ENCODE data around the gene SNRNP35. TPM values are rescaled to one million over a fixed set of nuclear protein-coding genes. Genes with fewer than 3 reads are reported as not detected.
"Not testable (repeated sequence)": the region's sequence is repeated elsewhere in the genome, so short reads cannot be mapped to it uniquely, and the experiment has no call there.

The SNRNP35 gene
- polyA plus RNA-seq (ENCODE audit: insufficient read length in 3 of 3): 10 to 100 TPM; 39.1 to 42.7 (median 40.4) TPM

GRCh38 chr12:123457980-123458779 is at the start of gene SNRNP35:
Gene SNRNP35 (plus strand): TSS chr12:123458139. CDS start chr12:123465541, 7,402 bp downstream.
- DNase-seq (ENCODE audit: low read depth in 3 of 3, low spot score in 2 of 3): peak in 2 of 3 donors; percentile 76 to 78

GRCh38 chr12:123408619-123409018 is 49.3 kb upstream of the SNRNP35 start:
- not testable (repeated sequence) for DNase-seq (ENCODE audit: low read depth in 3 of 3, low spot score in 2 of 3)

- not testable (repeated sequence) for DNase-seq (ENCODE audit: low read depth in 3 of 3, low spot score in 2 of 3)
These were observed 48.5 kb upstream of the SNRNP35 start for GRCh38 chr12:123409284-123410040.

GRCh38 chr12:123410041-123410412 is 47.9 kb upstream of the SNRNP35 start:
- DNase-seq (ENCODE audit: low read depth in 3 of 3, low spot score in 2 of 3): no peak

- no peak for DNase-seq (ENCODE audit: low read depth in 3 of 3, low spot score in 2 of 3)
These were observed 36.6 kb upstream of the SNRNP35 start for GRCh38 chr12:123421314-123421713.

- DNase-seq (ENCODE audit: low read depth in 3 of 3, low spot score in 2 of 3): no peak
These were observed 30.7 kb upstream of the SNRNP35 start for GRCh38 chr12:123427036-123427769.

- no peak for DNase-seq (ENCODE audit: low read depth in 3 of 3, low spot score in 2 of 3)
These were observed 29.3 kb upstream of the SNRNP35 start for GRCh38 chr12:123428591-123428990.

- DNase-seq (ENCODE audit: low read depth in 3 of 3, low spot score in 2 of 3): not testable (repeated sequence)
These were observed 28.8 kb upstream of the SNRNP35 start for GRCh38 chr12:123429101-123429500.

- not testable (repeated sequence) for DNase-seq (ENCODE audit: low read depth in 3 of 3, low spot score in 2 of 3)
These were observed 25.8 kb upstream of the SNRNP35 start for GRCh38 chr12:123431951-123432817.

GRCh38 chr12:123433615-123434014 is 24.3 kb upstream of the SNRNP35 start:
- DNase-seq (ENCODE audit: low read depth in 3 of 3, low spot score in 2 of 3): no peak

- no peak for DNase-seq (ENCODE audit: low read depth in 3 of 3, low spot score in 2 of 3)
These were observed 22.3 kb upstream of the SNRNP35 start for GRCh38 chr12:123435636-123436016.

- peak in 1 of 3 donors; percentile 61 for DNase-seq (ENCODE audit: low read depth in 3 of 3, low spot score in 2 of 3)
These were observed 21.6 kb upstream of the SNRNP35 start, which contains the start of gene RILPL2 for GRCh38 chr12:123436017-123436964. Gene RILPL2 (minus strand): TSS chr12:123436684. CDS start chr12:123436420, 264 bp downstream.

GRCh38 chr12:123441523-123442164 is 16.3 kb upstream of the SNRNP35 start:
- no peak for DNase-seq (ENCODE audit: low read depth in 3 of 3, low spot score in 2 of 3)

GRCh38 chr12:123442774-123443173 is 15.2 kb upstream of the SNRNP35 start:
- no peak for DNase-seq (ENCODE audit: low read depth in 3 of 3, low spot score in 2 of 3)

GRCh38 chr12:123444092-123445026 is 13.6 kb upstream of the SNRNP35 start:
- DNase-seq (ENCODE audit: low read depth in 3 of 3, low spot score in 2 of 3): no peak

- DNase-seq (ENCODE audit: low read depth in 3 of 3, low spot score in 2 of 3): no peak
These were observed 12.3 kb upstream of the SNRNP35 start for GRCh38 chr12:123445388-123446332.
